HEK293 (cell line): ENCODE results near the gene PPM1E.

ENCODE experiments used
- CTCF ChIA-PET: fragments of 350-600 bp; formaldehyde crosslinking; extraction: SDS; loops from one replicate; lab custom pipeline; 2021; ENCODE audit warnings: antibody characterized with exemption; lab: Yijun Ruan, JAX
- POLR2A ChIA-PET: fragments of 300-600 bp; formaldehyde crosslinking; extraction: SDS; loops from one replicate; lab custom pipeline; 2020; ENCODE audit warnings: antibody characterized with exemption, inconsistent platforms; lab: Yijun Ruan, JAX
- H3K27ac ChIP-seq: fragments of 200-500 bp; sonication (Bioruptor generic); 2 replicates; pipeline ENCODE4 v1.5.1; 2014; ENCODE audit warnings: low read depth, low read length, control low read depth, inconsistent platforms; ENCODE audit errors: extremely low read depth
- H3K36me3 ChIP-seq, 2 experiments: fragments of 200-500 bp in 1 of 2; sonication (Bioruptor generic) in 1 of 2; 1 replicate in 1 of 2; 2 replicates in 1 of 2; pipeline ENCODE4 v1.5.1; 2014 to 2017; ENCODE audit warnings: inconsistent platforms in 2 of 2, low read length in 2 of 2; ENCODE audit not compliant: control insufficient read depth in 2 of 2, insufficient read depth in 1 of 2
- H3K4me1 ChIP-seq: fragments of 200-500 bp; sonication (Bioruptor generic); 2 replicates; pipeline ENCODE4 v1.5.1; 2014; ENCODE audit warnings: mild to moderate bottlenecking, low read length, inconsistent platforms; ENCODE audit not compliant: control insufficient read depth, insufficient read depth
- H3K4me3 ChIP-seq: 2 replicates; pipeline ENCODE4 v1.5.1; 2011; ENCODE audit warnings: low read depth, mild to moderate bottlenecking, control low read depth, low read length, moderate library complexity
- H3K9me3 ChIP-seq: fragments of 200-500 bp; sonication (Bioruptor generic); 2 replicates; pipeline ENCODE4 v1.5.1; 2014; ENCODE audit warnings: low read depth, low read length, inconsistent platforms; ENCODE audit not compliant: control insufficient read depth, insufficient read depth
- FEZF1 ChIP-seq: fragments of 450-650 bp; formaldehyde crosslinking; IDR thresholded peaks from 2 replicates; pipeline ENCODE4 v1.5.1; 2016; ENCODE audit warnings: missing biosample characterization, missing genetic modification characterization
- KLF7 ChIP-seq: fragments of 450-650 bp; formaldehyde crosslinking; IDR thresholded peaks from 2 replicates; pipeline ENCODE4 v1.5.1; 2016; ENCODE audit warnings: missing biosample characterization, missing genetic modification characterization, borderline replicate concordance
- KLF9 ChIP-seq: fragments of 450-650 bp; formaldehyde crosslinking; IDR thresholded peaks from 2 replicates; pipeline ENCODE4 v1.5.1; 2016; ENCODE audit warnings: missing biosample characterization, missing genetic modification characterization, low read depth
- MYNN ChIP-seq: fragments of 450-650 bp; formaldehyde crosslinking; IDR thresholded peaks from 2 replicates; pipeline ENCODE4 v1.5.1; 2016; ENCODE audit warnings: missing biosample characterization, missing genetic modification characterization, borderline replicate concordance
- MZF1 ChIP-seq: fragments of 450-650 bp; formaldehyde crosslinking; IDR thresholded peaks from 2 replicates; pipeline ENCODE4 v1.5.1; 2017; ENCODE audit warnings: missing biosample characterization, missing genetic modification characterization, borderline replicate concordance
- PRDM6 ChIP-seq: fragments of 450-650 bp; formaldehyde crosslinking; IDR thresholded peaks from 2 replicates; pipeline ENCODE4 v1.5.1; 2017; ENCODE audit warnings: missing biosample characterization, missing genetic modification characterization
- REPIN1 ChIP-seq: fragments of 450-650 bp; formaldehyde crosslinking; IDR thresholded peaks from 2 replicates; pipeline ENCODE4 v1.5.1; 2017; ENCODE audit warnings: missing biosample characterization, missing genetic modification characterization, low read depth
- SETDB1 ChIP-seq: IDR thresholded peaks from one replicate; pipeline ENCODE4 v1.6.1; 2017; ENCODE audit warnings: mild to moderate bottlenecking, low read length, moderate library complexity, mixed read lengths; ENCODE audit not compliant: insufficient read length
- ZBTB10 ChIP-seq: fragments of 450-650 bp; formaldehyde crosslinking; IDR thresholded peaks from 2 replicates; pipeline ENCODE4 v1.5.1; 2016; ENCODE audit warnings: missing biosample characterization, missing genetic modification characterization
- ZBTB17 ChIP-seq: fragments of 450-650 bp; formaldehyde crosslinking; IDR thresholded peaks from 2 replicates; pipeline ENCODE4 v1.5.1; 2016; ENCODE audit warnings: missing biosample characterization, missing genetic modification characterization
- ZBTB20 ChIP-seq: fragments of 450-650 bp; formaldehyde crosslinking; IDR thresholded peaks from 2 replicates; pipeline ENCODE4 v1.5.1; 2016; ENCODE audit warnings: missing biosample characterization, missing genetic modification characterization
- ZBTB44 ChIP-seq: fragments of 450-650 bp; IDR thresholded peaks from 2 replicates; pipeline ENCODE4 v1.5.1; 2018; ENCODE audit warnings: missing biosample characterization, mild to moderate bottlenecking, missing genetic modification characterization
- ZFP69B ChIP-seq: fragments of 450-650 bp; formaldehyde crosslinking; IDR thresholded peaks from 2 replicates; pipeline ENCODE4 v1.5.1; 2016; ENCODE audit warnings: missing biosample characterization, missing genetic modification characterization
- ZNF112 ChIP-seq: fragments of 450-650 bp; formaldehyde crosslinking; IDR thresholded peaks from 2 replicates; pipeline ENCODE4 v1.5.0; 2017; ENCODE audit warnings: missing biosample characterization, missing genetic modification characterization
- ZNF140 ChIP-seq: fragments of 450-650 bp; formaldehyde crosslinking; IDR thresholded peaks from 2 replicates; pipeline ENCODE4 v1.5.1; 2016; ENCODE audit warnings: missing biosample characterization, missing genetic modification characterization
- ZNF16 ChIP-seq: fragments of 450-650 bp; formaldehyde crosslinking; IDR thresholded peaks from 2 replicates; pipeline ENCODE4 v1.5.1; 2016; ENCODE audit warnings: low read depth, missing biosample characterization, missing genetic modification characterization
- ZNF239 ChIP-seq: fragments of 450-650 bp; formaldehyde crosslinking; IDR thresholded peaks from 2 replicates; pipeline ENCODE4 v1.5.1; 2016; ENCODE audit warnings: missing biosample characterization, missing genetic modification characterization
- ZNF248 ChIP-seq: fragments of 450-650 bp; formaldehyde crosslinking; IDR thresholded peaks from 2 replicates; pipeline ENCODE4 v1.5.1; 2017; ENCODE audit warnings: missing biosample characterization, missing genetic modification characterization
- ZNF302 ChIP-seq: fragments of 450-650 bp; formaldehyde crosslinking; IDR thresholded peaks from 2 replicates; pipeline ENCODE4 v1.5.1; 2016; ENCODE audit warnings: missing biosample characterization, missing genetic modification characterization, low read depth
- ZNF48 ChIP-seq: fragments of 450-650 bp; formaldehyde crosslinking; IDR thresholded peaks from 2 replicates; pipeline ENCODE4 v1.5.1; 2016; ENCODE audit warnings: missing biosample characterization, missing genetic modification characterization
- ZNF560 ChIP-seq: fragments of 450-650 bp; formaldehyde crosslinking; IDR thresholded peaks from 2 replicates; pipeline ENCODE4 v1.5.1; 2017; ENCODE audit warnings: missing biosample characterization, missing genetic modification characterization, borderline replicate concordance
- ZNF571 ChIP-seq: fragments of 450-650 bp; formaldehyde crosslinking; IDR thresholded peaks from 2 replicates; pipeline ENCODE4 v1.5.0; 2017; ENCODE audit warnings: missing biosample characterization, missing genetic modification characterization
- ZNF624 ChIP-seq: fragments of 450-650 bp; formaldehyde crosslinking; IDR thresholded peaks from 2 replicates; pipeline ENCODE4 v1.5.1; 2017; ENCODE audit warnings: missing biosample characterization, missing genetic modification characterization
- ZNF843 ChIP-seq: fragments of 450-650 bp; formaldehyde crosslinking; IDR thresholded peaks from 2 replicates; pipeline ENCODE4 v1.5.1; 2016; ENCODE audit warnings: missing biosample characterization, missing genetic modification characterization
- ZSCAN16 ChIP-seq: fragments of 450-650 bp; formaldehyde crosslinking; IDR thresholded peaks from 2 replicates; pipeline ENCODE4 v1.5.1; 2016; ENCODE audit warnings: missing biosample characterization, missing genetic modification characterization
- ZSCAN4 ChIP-seq: fragments of 450-650 bp; formaldehyde crosslinking; IDR thresholded peaks from 2 replicates; pipeline ENCODE4 v1.5.1; 2017; ENCODE audit warnings: missing biosample characterization, missing genetic modification characterization

PPM1E gene

GRCh38 chr17:58997756-58998553 lies 242.3 kb downstream of the PPM1E start (continued):
- TF ChIP-seq ZNF302 (tag by site-specific recombination) (no peak), ZNF16 (tag by site-specific recombination) (no peak), ZBTB20 (no peak), ZNF140 (tag by site-specific recombination) (no peak), ZNF248 (tag by site-specific recombination) (no peak)

- POLR2A ChIA-PET, result interaction anchor here (0.6 kb wide), 1 partner anchor 46 kb away, joined by 8 read pairs; no protein-coding TSS in a partner anchor
- CTCF ChIA-PET, result interaction anchor here (0.6 to 1.6 kb wide), 5 partner anchors 184 to 682 kb away, joined by 3 read pairs; no protein-coding TSS in a partner anchor
- Histone ChIP-seq H3K36me3 (peaks cover 35 to 36% of the 10 kb centered on the region in 2 experiments), H3K4me1 (no peaks in the 10 kb centered on the region), H3K4me3 (no peak overlapping the region), H3K27ac (no peak overlapping the region), H3K9me3 (no peaks in the 10 kb centered on the region)
- TF ChIP-seq ZNF571 (tag by site-specific recombination) (no peak), ZNF560 (tag by site-specific recombination) (no peak), ZSCAN4 (tag by site-specific recombination) (no peak), MZF1 (tag by site-specific recombination) (no peak), ZNF239 (no peak), ZNF302 (tag by site-specific recombination) (no peak), REPIN1 (tag by site-specific recombination) (no peak), ZBTB17 (tag by site-specific recombination) (no peak), MYNN (tag by site-specific recombination) (no peak), ZBTB10 (tag by site-specific recombination) (no peak), ZNF112 (tag by site-specific recombination) (no peak), PRDM6 (tag by site-specific recombination) (no peak)
Observed at GRCh38 chr17:58998871-58999270, 243.2 kb downstream of the PPM1E start.

- Histone ChIP-seq H3K36me3 (peaks cover 35 to 36% of the 10 kb centered on the region in 2 experiments), H3K4me1 (no peaks in the 10 kb centered on the region), H3K9me3 (no peaks in the 10 kb centered on the region), H3K4me3 (no peak overlapping the region), H3K27ac (no peak overlapping the region)
- TF ChIP-seq ZSCAN16 (no peak), SETDB1 (no peak), ZFP69B (tag by site-specific recombination) (no peak), KLF7 (tag by site-specific recombination) (no peak), ZNF843 (tag by site-specific recombination) (no peak), ZNF624 (no peak), KLF9 (no peak), ZNF48 (no peak), FEZF1 (tag by site-specific recombination) (no peak), ZBTB44 (tag by site-specific recombination) (no peak)
- CTCF ChIA-PET, result interaction anchor here (0.6 to 1.6 kb wide), 3 partner anchors 288 to 412 kb away, joined by 3 read pairs; no protein-coding TSS in a partner anchor
- POLR2A ChIA-PET, result no interaction called here
Observed at GRCh38 chr17:58999500-58999899, 243.8 kb downstream of the PPM1E start.
